HEK293T (cell line): ENCODE results near the gene ARL15.

Source experiments
- CTCF ChIA-PET: fragments of 350-600 bp; formaldehyde crosslinking; extraction: SDS; loops from one replicate; lab custom pipeline; 2021; ENCODE audit warnings: antibody characterized with exemption, inconsistent platforms; lab: Yijun Ruan, JAX
- POLR2A ChIA-PET: fragments of 350-600 bp; formaldehyde crosslinking; extraction: SDS; loops from one replicate; lab custom pipeline; 2020; ENCODE audit warnings: antibody characterized with exemption, inconsistent platforms; lab: Yijun Ruan, JAX
- DNase-seq: peaks from one replicate; pipeline ENCODE4 v3.0.0; 2012; ENCODE audit warnings: mixed read lengths; ENCODE audit errors: extremely low spot score
- ARNT ChIP-seq: fragments of 450-650 bp; IDR thresholded peaks from 2 replicates; pipeline ENCODE4 v1.6.1; 2017; ENCODE audit warnings: mild to moderate bottlenecking
- BHLHE40 ChIP-seq: fragments of 450-650 bp; IDR thresholded peaks from 2 replicates; pipeline ENCODE4 v1.6.1; 2016; ENCODE audit warnings: mild to moderate bottlenecking, moderate library complexity, borderline replicate concordance
- CTBP1 ChIP-seq: fragments of 450-650 bp; IDR thresholded peaks from 2 replicates; pipeline ENCODE4 v1.6.1; 2016; ENCODE audit warnings: borderline replicate concordance
- ELF4 ChIP-seq: fragments of 450-650 bp; IDR thresholded peaks from 2 replicates; pipeline ENCODE4 v1.6.1; 2017; ENCODE audit warnings: antibody characterized with exemption
- FOXA1 ChIP-seq: fragments of 450-650 bp; IDR thresholded peaks from 2 replicates; pipeline ENCODE4 v1.6.1; 2016; ENCODE audit warnings: mild to moderate bottlenecking
- FOXK2 ChIP-seq: fragments of 450-650 bp; IDR thresholded peaks from 2 replicates; pipeline ENCODE4 v1.6.1; 2016; ENCODE audit warnings: mild to moderate bottlenecking
- FOXM1 ChIP-seq: fragments of 450-650 bp; IDR thresholded peaks from 2 replicates; pipeline ENCODE4 v1.6.1; 2017; ENCODE audit warnings: mild to moderate bottlenecking, borderline replicate concordance
- HDGF ChIP-seq: fragments of 450-650 bp; IDR thresholded peaks from 2 replicates; pipeline ENCODE4 v1.6.1; 2017; ENCODE audit warnings: antibody characterized with exemption, borderline replicate concordance
- L3MBTL2 ChIP-seq: fragments of 450-650 bp; conservative IDR thresholded peaks from 2 replicates; pipeline ENCODE4 v1.6.1; 2016; ENCODE audit warnings: mild to moderate bottlenecking
- LEF1 ChIP-seq: fragments of 450-650 bp; IDR thresholded peaks from 2 replicates; pipeline ENCODE4 v1.6.1; 2017; ENCODE audit warnings: mild to moderate bottlenecking, borderline replicate concordance
- NFRKB ChIP-seq: fragments of 450-650 bp; IDR thresholded peaks from 2 replicates; pipeline ENCODE4 v1.6.1; 2016; ENCODE audit warnings: mild to moderate bottlenecking, moderate library complexity
- SP1 ChIP-seq: fragments of 450-650 bp; IDR thresholded peaks from 2 replicates; pipeline ENCODE4 v1.6.1; 2017
- SUZ12 ChIP-seq: fragments of 450-650 bp; IDR thresholded peaks from 2 replicates; pipeline ENCODE4 v1.6.1; 2016; ENCODE audit warnings: mild to moderate bottlenecking
- TARDBP ChIP-seq: fragments of 450-650 bp; IDR thresholded peaks from 2 replicates; pipeline ENCODE4 v1.6.1; 2016
- ZNF384 ChIP-seq: fragments of 450-650 bp; IDR thresholded peaks from 2 replicates; pipeline ENCODE4 v1.6.1; 2016
- TF ChIP-seq, protein P1 (sequence below): fragments of 450-650 bp; IDR thresholded peaks from 2 replicates; pipeline ENCODE4 v1.6.1; 2016

ARL15 gene

DNA sequence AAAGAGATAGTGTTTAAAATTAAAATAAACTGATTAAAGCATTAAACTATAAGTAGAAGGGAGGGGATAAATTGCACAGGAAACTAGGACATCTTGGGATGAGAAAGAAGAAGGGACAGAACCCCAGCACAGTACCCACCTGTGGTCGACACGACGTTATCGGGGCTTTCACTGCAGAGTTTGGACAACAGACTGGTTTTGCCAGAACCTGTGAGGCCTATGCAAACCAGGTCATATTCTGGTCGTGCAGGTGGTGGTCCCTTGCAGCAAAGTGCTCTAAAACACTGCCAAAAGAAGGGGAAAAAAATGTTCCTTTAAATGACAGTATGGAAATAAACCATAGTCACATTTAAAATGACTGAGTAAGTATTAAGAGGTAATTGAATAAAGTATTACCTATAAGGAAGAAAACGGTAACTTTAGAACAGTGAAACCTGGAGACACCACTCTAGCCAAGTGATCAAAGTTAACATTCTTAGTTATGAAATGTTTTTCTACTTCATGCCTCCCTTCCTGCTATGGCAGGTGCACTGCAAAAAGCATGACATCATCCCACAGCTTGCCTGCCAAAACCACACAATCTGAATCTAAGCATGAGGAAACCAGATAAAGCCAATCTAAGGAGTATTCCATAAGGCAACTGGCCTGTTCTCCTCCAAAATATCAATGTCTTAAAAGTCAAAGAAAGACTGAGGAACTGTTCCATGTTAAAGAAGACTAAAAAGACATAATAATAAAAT lies 138.6 kb downstream of the ARL15 start:
- TF ChIP-seq ELF4 (no peak), SUZ12 (no peak), LEF1 (no peak), ARNT (no peak), ZNF384 (no peak), L3MBTL2 (no peak), FOXK2 (no peak), TARDBP (no peak), FOXA1 (no peak), NFRKB (no peak), BHLHE40 (no peak), FOXM1 (no peak), SP1 (no peak), CTBP1 (no peak)
- TF ChIP-seq, protein P1, sequence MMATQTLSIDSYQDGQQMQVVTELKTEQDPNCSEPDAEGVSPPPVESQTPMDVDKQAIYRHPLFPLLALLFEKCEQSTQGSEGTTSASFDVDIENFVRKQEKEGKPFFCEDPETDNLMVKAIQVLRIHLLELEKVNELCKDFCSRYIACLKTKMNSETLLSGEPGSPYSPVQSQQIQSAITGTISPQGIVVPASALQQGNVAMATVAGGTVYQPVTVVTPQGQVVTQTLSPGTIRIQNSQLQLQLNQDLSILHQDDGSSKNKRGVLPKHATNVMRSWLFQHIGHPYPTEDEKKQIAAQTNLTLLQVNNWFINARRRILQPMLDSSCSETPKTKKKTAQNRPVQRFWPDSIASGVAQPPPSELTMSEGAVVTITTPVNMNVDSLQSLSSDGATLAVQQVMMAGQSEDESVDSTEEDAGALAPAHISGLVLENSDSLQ: no peak
- CTCF ChIA-PET: no interaction called here
- no peak for DNase-seq
- POLR2A ChIA-PET: no interaction called here

- POLR2A ChIA-PET: no interaction called here
- DNase-seq: no peak
- CTCF ChIA-PET: no interaction called here
- TF ChIP-seq FOXM1 (no peak), SUZ12 (no peak), HDGF (no peak), FOXK2 (no peak), ZNF384 (no peak), LEF1 (no peak), ELF4 (no peak), BHLHE40 (no peak), TARDBP (no peak), CTBP1 (no peak), FOXA1 (no peak), ARNT (no peak)
- TF ChIP-seq, protein P1: no peak
Observed at GRCh38 chr5:54165687-54166086, 144.7 kb downstream of the ARL15 start.

DNA sequence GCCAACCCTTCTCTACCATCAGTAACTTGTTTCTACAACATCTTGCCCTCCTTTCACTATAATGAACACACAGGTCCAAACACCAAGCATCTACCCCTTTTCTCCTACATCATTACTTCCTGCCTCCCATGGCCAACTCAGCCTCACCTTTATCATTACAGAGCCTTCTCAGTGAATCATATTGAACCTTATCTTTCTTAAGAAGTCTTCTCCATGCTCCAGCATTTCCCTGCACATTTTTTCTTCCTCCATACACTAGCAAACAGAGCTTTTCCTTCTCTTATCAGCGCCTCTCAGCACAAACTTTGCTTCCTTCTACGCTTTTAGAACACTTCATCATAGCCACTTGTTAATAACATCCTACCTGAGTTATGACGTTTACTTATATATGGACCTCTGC lies 148.2 kb downstream of the ARL15 start:
- ChIA-PET CTCF (no interaction called here), POLR2A (no interaction called here)
- no peak for DNase-seq
- no peak for TF ChIP-seq CTBP1
- TF ChIP-seq L3MBTL2: no peak
- no peak for TF ChIP-seq HDGF
- TF ChIP-seq, protein P1: no peak
- TF ChIP-seq NFRKB: no peak
- no peak for TF ChIP-seq ZNF384
- no peak for TF ChIP-seq TARDBP
- no peak for TF ChIP-seq LEF1
- TF ChIP-seq FOXM1: no peak
- TF ChIP-seq FOXK2: no peak
- TF ChIP-seq SUZ12: no peak

DNA sequence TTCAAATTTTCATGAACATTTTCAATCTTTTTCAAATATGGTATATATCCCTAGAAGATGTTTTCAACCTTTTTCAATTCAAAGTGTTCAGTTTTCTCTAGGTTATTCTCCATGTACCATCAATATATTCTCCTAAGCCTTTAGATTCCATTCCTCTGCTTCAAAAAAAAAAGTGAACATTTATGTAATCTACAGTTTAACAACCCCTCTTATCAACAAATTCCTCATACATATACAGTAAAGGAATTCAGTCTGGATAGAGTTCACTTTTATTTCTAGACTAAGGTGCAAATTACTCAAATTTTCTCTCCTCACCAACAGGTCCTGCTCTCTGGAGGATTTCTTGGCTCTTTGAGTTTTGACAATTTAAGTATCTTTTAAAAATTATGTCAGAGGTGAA lies 150.0 kb downstream of the ARL15 start:
- TF ChIP-seq ZNF384 (no peak), TARDBP (no peak), ARNT (no peak), BHLHE40 (no peak), FOXK2 (no peak), L3MBTL2 (no peak), LEF1 (no peak), HDGF (no peak), FOXA1 (no peak), ELF4 (no peak), CTBP1 (no peak), NFRKB (no peak), FOXM1 (no peak), SUZ12 (no peak), SP1 (no peak)
- TF ChIP-seq, protein P1: no peak
- ChIA-PET CTCF (no interaction called here), POLR2A (no interaction called here)
- DNase-seq: no peak

- CTCF ChIA-PET: no interaction called here
- POLR2A ChIA-PET: no interaction called here
- TF ChIP-seq CTBP1: no peak
- no peak for TF ChIP-seq ELF4
- TF ChIP-seq BHLHE40: no peak
- TF ChIP-seq, protein P1: no peak
- TF ChIP-seq FOXK2: no peak
- no peak for TF ChIP-seq ARNT
- no peak for TF ChIP-seq TARDBP
- no peak for TF ChIP-seq LEF1
- TF ChIP-seq SUZ12: no peak
- TF ChIP-seq ZNF384: no peak
- DNase-seq: no peak
Observed at GRCh38 chr5:54159893-54160195, 150.5 kb downstream of the ARL15 start.
